Pancreas (tissue), 10 donors: ENCODE data around the gene TTLL5. TPM values are rescaled to one million over a fixed set of nuclear protein-coding genes. Genes with fewer than 3 reads are reported as not detected.

Experiments
- ATAC-seq, 4 donors: fragments of 200-7000 bp; cut with Tn5 transposase; one replicate each; pipeline versions ENCODE4 v1.8.0 to v1.9.1; 2020; ENCODE audit warnings: mild to moderate bottlenecking in 4 of 4, moderate library complexity in 4 of 4
- DNase-seq, 6 donors: peaks; one replicate each; pipeline ENCODE4 v3.0.0-alpha.2; 2020
- FAIRE-seq: peaks from 2 replicates; lab custom pipeline; 2012; peaks lifted over from hg19 to GRCh38; lab: Jason Lieb, UNC
- H3K27ac ChIP-seq, 4 donors: fragments of 200-600 bp; sonication (generic); 1 replicate in 3 of 4; 2 replicates in 1 of 4; pipeline versions ENCODE4 v1.5.0 to v1.8.0; 2020
- H3K27me3 ChIP-seq, 4 donors: fragments of 200-600 bp; one replicate each; pipeline ENCODE4 v1.8.0; 2021
- H3K36me3 ChIP-seq, 3 donors: fragments of 200-600 bp; sonication (generic) in 1 of 3; one replicate each; pipeline versions ENCODE4 v1.5.0 to v1.8.0; 2020 to 2021
- H3K4me1 ChIP-seq, 3 donors: fragments of 200-600 bp; one replicate each; pipeline ENCODE4 v1.8.0; 2021
- H3K4me3 ChIP-seq, 4 donors: fragments of 200-600 bp; sonication (generic) in 2 of 4; one replicate each; pipeline versions ENCODE4 v1.5.0 to v1.8.0; 2020 to 2021
- H3K9me3 ChIP-seq, 4 donors: fragments of 200-600 bp; one replicate each; pipeline ENCODE4 v1.8.0; 2021
- CTCF ChIP-seq, 4 donors: fragments of 200-600 bp; sonication (generic) in 3 of 4; IDR thresholded peaks; one replicate each; pipeline versions ENCODE4 v1.5.0 to v1.8.0; 2021; ENCODE audit warnings: antibody characterized with exemption in 4 of 4
- WGBS, 2 donors: extraction: QIAGEN DNeasy Blood & Tissue Kit; methylation state at CpG; one replicate each; pipeline ENCODE4 v1.1.7; 2013; 5-methylcytosine and 5-hydroxymethylcytosine counted together
- intact Hi-C, 3 donors: fragments of 100-400 bp; cut with DNase I; formaldehyde crosslinking; loops; one replicate each; pipeline versions ENCODE4 v1.11.1 to v1.14.2; 2022
- polyA plus RNA-seq, 2 donors: library from polyadenylated mRNA; stranded (reverse); fragments of 200-250 nt; gene quantifications; one replicate each; pipeline ENCODE4 v1.2.3, GENCODE V29; 2013
- total RNA-seq, 6 donors: library from RNA; stranded (reverse); fragmentation: NEBNext Ultra II Directional in 4 of 6; extraction: Animal tissue kit (Norgen Biotek cat#: 25700) in 4 of 6; gene quantifications; one replicate each; pipeline versions ENCODE4 v1.2.1 to v1.2.4, GENCODE V29; 2021 to 2023
- donor health status: healthy with polysubstance abuse.
- donor health status: DM: no; HTN: no; CAD: no; lungs with moderate emphysema.
- donor health status: DM: no; HTN: no; CAD: no.
- donor health status: control.
- donor health status: control.
- donor health status: Bipolar disorder and iron deficiency.
- donor health status: DM: yes; HTN: yes; CAD: no.
- donor health status: DM: no; HTN: no; CAD: no.
- donor health status: DM: no; HTN: no; CAD: no.
- donor health status: DM: yes; HTN: yes; CAD: no.

TTLL5 gene
- total and polyA plus RNA-seq, 8 donors = 7.6 to 22.6 (median 12.0) TPM

- Histone ChIP-seq H3K9me3 (no peaks in the 10 kb centered on the region), H3K36me3 (no peaks in the 10 kb centered on the region), H3K27me3 (no peaks in the 10 kb centered on the region), H3K4me1 (peaks cover 15 to 38% (median 28%) of the 10 kb centered on the region in 3 donors), H3K27ac (peak overlapping the region; percentile 95 to 99 (median 98)), H3K4me3 (peak overlapping the region; percentile 42 to 80 (median 64))
- no peak for FAIRE-seq
- peak; percentile 70 to 81 (median 75) for ATAC-seq
- WGBS, 2 donors = 0 to 1% methylated on average over 60 to 77 of the region's 77 CpGs
- intact Hi-C loops = loop anchor here in 2 of 3 donors (5.0 kb wide), 1 partner anchor 275 kb away; no protein-coding TSS in a partner anchor
- DNase-seq = peak; percentile 79 to 93 (median 89)
- peak; percentile 45 to 58 (median 48) for TF ChIP-seq CTCF (IDR thresholded peaks at IDR 0.05)
Measured at GRCh38 chr14:75982266-75983018, 321.4 kb downstream of the TTLL5 start.

GRCh38 chr14:75983019-75983358, 321.9 kb downstream of the TTLL5 start:
- peaks cover 15 to 33% (median 23%) of the 10 kb centered on the region in 3 donors for H3K4me1 ChIP-seq

GRCh38 chr14:75984674-75985073, 323.6 kb downstream of the TTLL5 start:
- 12 to 19% methylated on average over 2 of the region's 2 CpGs for WGBS, 2 donors
- Histone ChIP-seq H3K36me3 (no peaks in the 10 kb centered on the region), H3K9me3 (no peaks in the 10 kb centered on the region), H3K27ac (peak overlapping the region in 3 of 4 donors; percentile 16 to 57 (median 22)), H3K27me3 (no peaks in the 10 kb centered on the region), H3K4me3 (no peak overlapping the region), H3K4me1 (peaks cover 15 to 24% (median 22%) of the 10 kb centered on the region in 3 donors)
- intact Hi-C loops = loop anchor here in 2 of 3 donors (5.0 kb wide), 1 partner anchor 277 kb away; no protein-coding TSS in a partner anchor
- FAIRE-seq = no peak
- no peak for DNase-seq
- no peak for ATAC-seq
- no peak for TF ChIP-seq CTCF (IDR thresholded peaks at IDR 0.05)

More at GRCh38 chr14:75983019-75983358, 321.9 kb downstream of the TTLL5 start:
- 41 to 45% methylated on average over 7 of the region's 7 CpGs for WGBS, 2 donors
- TF ChIP-seq CTCF (IDR thresholded peaks at IDR 0.05) = no peak
- intact Hi-C loops = loop anchor here in 2 of 3 donors (5.0 kb wide), 1 partner anchor 276 kb away; no protein-coding TSS in a partner anchor
- no peaks in the 10 kb centered on the region for H3K9me3 ChIP-seq
- H3K27ac ChIP-seq = peak overlapping the region; percentile 95 to 99 (median 98)
- no peak for FAIRE-seq
- no peaks in the 10 kb centered on the region for H3K36me3 ChIP-seq
- H3K27me3 ChIP-seq = no peaks in the 10 kb centered on the region
- peak overlapping the region; percentile 42 to 80 (median 64) for H3K4me3 ChIP-seq
- ATAC-seq = no peak
- no peak for DNase-seq

GRCh38 chr14:75985618-75986438, 324.8 kb downstream of the TTLL5 start, which contains the start of gene IFT43:
Gene IFT43, plus strand, starts transcription at chr14:75985763. Its CDS starts 24 bp downstream, at chr14:75985787.
- intact Hi-C loops = no loop called here
- DNase-seq = peak; percentile 84 to 93 (median 90)
- no peak for TF ChIP-seq CTCF (IDR thresholded peaks at IDR 0.05)
- FAIRE-seq = no peak
- H3K4me1 ChIP-seq = peaks cover 15 to 24% (median 22%) of the 10 kb centered on the region in 3 donors
- H3K27me3 ChIP-seq = no peaks in the 10 kb centered on the region
- WGBS, 2 donors = 0% methylated on average over 51 to 52 of the region's 52 CpGs
- no peaks in the 10 kb centered on the region for H3K36me3 ChIP-seq
- peak; percentile 44 to 68 (median 61) for ATAC-seq
- peak within 1 kb of the TSS; percentile 82 to 95 (median 92) for H3K4me3 ChIP-seq
- no peaks in the 10 kb centered on the region for H3K9me3 ChIP-seq
- peak within 1 kb of the TSS; percentile 43 to 75 (median 60) for H3K27ac ChIP-seq
